ENCODE data around the gene ACOT8.

DNA sequence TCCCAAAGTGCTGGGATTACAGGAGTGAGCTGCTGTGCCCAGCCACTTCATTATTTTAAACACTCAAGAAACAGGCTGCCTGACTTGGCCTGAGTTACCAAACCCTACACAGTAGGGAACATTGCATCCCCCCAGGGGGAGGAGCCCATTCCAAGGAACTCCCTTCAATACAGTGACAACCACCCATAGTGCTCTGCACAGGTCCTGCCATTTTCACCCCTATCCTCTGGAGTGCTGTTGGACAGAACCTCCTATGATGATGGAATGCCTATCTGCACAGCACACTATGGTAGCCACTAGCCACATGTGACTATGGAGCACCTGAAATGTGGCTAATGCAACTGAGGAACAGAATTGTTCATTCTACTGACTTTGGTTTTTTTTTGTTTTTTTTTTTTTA, 11.7 kb downstream of the ACOT8 start:
- TF ChIP-seq, protein P1, sequence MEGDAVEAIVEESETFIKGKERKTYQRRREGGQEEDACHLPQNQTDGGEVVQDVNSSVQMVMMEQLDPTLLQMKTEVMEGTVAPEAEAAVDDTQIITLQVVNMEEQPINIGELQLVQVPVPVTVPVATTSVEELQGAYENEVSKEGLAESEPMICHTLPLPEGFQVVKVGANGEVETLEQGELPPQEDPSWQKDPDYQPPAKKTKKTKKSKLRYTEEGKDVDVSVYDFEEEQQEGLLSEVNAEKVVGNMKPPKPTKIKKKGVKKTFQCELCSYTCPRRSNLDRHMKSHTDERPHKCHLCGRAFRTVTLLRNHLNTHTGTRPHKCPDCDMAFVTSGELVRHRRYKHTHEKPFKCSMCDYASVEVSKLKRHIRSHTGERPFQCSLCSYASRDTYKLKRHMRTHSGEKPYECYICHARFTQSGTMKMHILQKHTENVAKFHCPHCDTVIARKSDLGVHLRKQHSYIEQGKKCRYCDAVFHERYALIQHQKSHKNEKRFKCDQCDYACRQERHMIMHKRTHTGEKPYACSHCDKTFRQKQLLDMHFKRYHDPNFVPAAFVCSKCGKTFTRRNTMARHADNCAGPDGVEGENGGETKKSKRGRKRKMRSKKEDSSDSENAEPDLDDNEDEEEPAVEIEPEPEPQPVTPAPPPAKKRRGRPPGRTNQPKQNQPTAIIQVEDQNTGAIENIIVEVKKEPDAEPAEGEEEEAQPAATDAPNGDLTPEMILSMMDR (IDR thresholded peaks at IDR 0.05), result no peak
- TF ChIP-seq EZH2phosphoT487 (IDR thresholded peaks at IDR 0.05) (no peak), EZH2 (IDR thresholded peaks at IDR 0.05) (no peak)

All from neural progenitor cell (in vitro differentiated cells).